GM18867 (cell line): ENCODE results near the gene ZBTB20.
A peak's percentile ranks its signal among the peaks of the same experiment; 100 is the strongest.

Experiments used
- ATAC-seq: cut with Tn5 transposase; IDR thresholded peaks from one replicate; pipeline ENCODE4 v1.9.1; 2021; ENCODE audit warnings: mild to moderate bottlenecking, moderate library complexity; ENCODE audit not compliant: unreplicated experiment

The ZBTB20 gene

DNA sequence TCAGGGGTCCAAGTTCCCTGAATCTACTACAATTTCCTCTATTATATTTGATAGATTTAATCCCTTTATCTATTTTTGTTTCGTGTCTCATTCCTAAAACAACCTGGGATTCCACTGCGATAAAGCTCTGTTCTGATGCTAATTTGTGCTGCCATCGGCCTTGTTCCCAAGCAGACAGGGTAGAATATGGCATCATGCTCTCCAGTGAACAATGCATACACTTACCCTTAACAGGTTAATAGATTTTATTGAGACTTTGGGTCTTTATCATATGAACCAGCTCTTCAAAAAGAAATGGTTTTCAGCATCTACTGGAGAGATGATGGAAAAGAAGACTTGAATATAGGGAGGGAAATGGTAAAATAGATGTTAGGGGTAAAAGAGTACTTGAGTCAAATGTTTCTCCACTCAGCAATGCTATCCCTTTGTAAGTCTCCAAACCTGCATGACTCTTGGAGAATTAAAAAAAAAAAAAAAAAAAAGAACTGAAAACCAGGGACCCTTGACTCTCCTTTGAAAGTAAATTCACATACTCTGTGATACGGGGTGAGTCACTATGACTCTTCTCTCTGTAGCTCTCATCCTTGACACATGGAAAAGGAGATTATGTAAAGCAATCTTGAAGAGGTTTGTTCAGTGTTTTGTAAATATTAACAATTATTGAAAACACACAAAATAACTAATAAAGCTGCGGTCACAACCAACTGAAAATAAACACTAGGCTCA lies 268.8 kb downstream of the ZBTB20 start:
- no peak for ATAC-seq

DNA sequence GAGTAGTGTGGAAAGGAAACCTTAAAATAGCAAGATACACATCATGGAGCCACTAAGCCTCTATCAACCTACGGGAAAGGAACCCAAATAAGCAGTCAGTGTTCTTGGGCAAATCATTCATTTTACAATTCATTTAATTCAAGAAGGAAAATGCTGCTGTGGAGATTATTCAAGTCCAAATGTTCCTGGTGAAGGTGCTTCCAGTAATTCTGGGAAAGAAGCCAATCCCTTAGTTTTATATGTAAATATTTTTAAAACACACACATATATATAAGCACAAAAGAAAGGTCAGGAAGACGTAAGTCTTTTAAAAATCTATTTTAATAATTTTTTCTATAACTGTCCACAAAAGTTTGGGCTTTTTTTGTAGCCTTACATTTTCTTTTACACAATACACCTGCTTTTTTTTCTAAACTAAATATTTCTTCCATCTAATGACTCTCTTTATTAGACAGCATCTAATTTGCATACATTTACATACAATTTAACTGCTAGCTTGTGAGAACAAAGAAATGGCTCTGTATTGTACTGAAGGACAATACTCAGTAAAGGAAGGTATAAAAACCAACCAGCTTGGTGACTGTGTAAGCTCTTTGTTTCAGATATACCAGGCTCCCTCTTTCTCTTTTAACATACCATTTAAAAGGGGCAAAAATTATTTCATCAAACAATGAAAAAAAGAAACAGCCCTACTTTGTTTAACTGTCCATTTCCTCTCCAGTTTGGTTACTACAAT lies 269.5 kb downstream of the ZBTB20 start:
- no peak for ATAC-seq

DNA sequence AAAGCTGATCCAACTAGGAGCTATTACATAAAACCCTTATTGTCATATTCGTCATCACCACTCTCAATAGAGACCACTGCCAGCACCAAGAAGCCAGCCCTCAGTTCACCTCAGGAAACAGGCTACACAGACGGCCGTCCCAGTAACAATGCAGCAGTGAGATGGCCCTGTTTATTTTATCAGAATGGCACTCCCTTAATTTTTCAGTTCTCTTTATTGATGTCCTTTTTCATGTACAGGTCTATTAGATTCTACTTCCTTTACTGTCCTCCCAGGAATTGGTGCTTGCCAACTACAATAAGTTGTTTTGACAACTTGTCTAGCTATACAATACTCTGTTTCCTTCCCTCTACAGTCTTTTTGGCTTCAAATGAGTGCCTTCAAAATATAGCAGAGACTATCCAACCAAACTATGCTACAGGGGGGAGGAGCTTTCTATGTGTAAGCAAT lies 272.5 kb downstream of the ZBTB20 start:
- ATAC-seq: no peak

DNA sequence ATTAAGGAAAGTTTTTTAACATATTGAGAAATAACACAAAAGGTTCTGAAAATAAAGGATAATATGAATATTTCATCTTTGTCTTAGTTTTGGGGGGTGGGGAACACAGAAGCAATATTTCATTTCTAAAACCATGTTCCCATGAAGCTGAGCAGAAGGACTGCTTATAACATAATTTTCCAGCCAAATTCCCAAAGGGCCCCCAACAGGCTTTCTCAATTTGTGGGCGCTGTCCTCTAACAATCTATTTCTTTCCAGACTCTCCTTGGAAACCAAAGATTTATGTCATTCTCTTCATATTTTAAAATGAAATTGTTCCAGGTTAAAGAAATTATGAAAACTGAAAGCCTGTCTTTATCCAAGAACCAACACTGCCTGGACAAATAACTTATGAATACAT lies 273.5 kb downstream of the ZBTB20 start:
- no peak for ATAC-seq

DNA sequence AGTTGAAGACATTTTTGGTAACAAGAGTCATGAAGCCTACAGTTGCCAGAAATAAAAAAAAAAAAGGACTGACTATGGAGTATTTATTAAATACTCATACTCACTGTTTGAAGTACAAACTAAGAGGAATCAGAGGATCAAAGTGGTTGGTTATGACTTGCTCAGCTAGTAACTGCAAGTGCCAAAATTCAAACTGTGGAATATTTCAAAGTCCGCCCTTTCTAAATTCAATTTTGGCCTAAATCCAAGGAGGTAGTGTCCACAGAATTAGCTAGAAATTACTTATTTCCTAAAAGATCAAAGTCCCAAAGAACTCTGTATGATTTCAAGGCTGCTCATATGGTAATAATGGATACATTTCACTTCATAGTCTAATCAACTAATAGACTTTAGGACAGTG lies 274.5 kb downstream of the ZBTB20 start:
- ATAC-seq: no peak

DNA sequence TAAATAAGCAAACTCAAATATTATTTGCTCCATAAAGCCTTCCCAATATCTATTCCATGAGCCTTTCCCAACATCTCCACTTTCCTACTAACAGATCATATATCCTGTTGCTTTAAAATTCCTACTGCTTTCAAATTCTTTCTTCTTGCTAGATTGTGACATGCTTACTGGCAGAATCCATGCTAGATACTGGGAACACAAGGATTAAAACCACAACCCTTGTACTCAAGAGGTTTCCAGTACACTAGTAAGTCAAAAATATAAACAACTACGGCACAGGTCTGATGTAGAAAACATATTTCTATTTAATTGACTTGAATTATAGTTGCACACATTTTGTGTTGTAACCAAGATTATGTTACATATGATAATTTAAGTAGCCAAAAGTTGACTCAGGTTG lies 275.0 kb downstream of the ZBTB20 start:
- ATAC-seq: no peak

DNA sequence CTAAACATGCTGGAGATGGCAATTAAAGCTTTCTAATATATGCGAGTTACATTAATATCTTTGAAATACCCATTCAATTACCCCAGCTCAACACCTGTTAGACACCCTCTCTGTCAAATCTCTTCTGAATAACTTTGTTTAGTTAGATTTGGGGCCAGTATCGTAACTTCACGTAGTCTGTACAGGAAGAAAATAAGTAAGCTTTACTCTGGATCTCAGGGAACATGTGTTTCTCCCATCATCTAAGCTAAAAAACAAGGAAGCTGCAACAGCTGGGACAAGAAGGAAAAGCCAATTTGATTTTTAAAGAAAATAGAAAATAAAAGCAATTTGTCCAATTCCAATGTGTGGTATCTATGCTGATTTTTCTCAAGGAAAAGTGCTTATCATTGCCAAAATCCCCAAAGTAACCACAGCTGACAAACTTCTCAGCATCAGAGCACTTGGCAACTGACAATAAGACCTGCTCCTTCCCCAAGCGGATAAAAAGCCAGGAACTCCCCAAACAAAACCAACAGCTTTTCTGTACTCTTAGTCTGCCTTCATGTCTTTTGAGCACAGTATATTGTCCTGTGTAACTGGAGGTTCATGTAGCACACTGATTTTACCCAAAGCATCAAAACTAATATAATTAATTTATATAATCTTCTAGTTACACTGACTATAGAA lies 279.1 kb downstream of the ZBTB20 start:
- ATAC-seq: no peak

DNA sequence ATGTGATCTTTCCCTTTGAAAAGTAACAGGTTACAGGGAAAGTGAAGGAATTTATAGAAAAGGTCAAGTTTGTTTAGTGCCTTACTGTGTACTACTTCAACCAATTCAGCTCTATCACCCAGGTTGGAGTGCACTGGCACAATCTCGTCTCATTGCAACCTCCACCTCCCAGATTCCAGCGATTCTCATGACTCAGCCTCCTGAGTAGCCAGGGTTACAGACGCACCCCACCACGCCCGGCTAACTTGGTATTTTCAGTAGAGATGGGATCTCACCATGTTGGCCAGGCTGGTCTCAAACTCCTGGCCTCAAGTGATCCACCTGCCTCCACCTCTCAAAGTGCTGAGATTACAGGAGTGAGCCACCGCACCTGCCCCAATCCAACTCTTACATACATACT lies 279.7 kb downstream of the ZBTB20 start:
- no peak for ATAC-seq

DNA sequence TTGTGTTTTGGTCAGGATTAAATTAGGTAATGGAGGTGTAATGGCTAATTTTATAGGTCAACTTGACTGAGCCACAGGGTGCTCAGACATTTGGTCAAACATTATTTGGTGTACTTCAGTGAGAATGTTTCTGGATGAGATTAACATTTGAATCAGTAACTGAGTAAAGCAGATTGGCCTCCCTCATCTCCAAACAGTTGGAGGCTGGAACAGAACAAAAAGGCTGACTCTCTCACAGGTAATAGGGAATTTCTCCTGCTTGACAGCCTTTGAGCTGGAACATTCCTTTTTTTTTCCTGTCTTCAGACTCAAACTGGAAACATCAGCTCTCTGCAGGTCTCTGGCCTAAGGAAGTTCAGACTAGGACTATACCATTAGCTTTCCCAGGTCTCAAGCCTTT lies 280.7 kb downstream of the ZBTB20 start:
- ATAC-seq: no peak

DNA sequence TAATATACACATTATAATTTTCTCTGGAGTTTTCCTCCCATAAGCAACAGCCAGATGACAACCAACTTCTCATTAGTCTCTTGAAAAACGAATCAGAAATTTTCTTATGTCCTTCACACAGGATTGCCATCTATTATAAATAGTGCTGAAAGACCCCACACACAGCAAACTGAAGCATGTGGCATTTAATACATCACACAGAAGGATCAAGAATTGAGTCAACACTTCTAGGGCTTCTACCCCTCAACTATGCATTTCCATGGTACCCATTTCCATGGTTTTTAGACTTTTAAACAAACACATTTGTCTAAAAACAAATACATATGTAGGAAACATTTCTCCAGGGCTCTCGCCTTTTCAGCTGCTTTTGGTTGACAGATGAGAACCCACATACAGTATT lies 282.1 kb downstream of the ZBTB20 start:
- no peak for ATAC-seq

DNA sequence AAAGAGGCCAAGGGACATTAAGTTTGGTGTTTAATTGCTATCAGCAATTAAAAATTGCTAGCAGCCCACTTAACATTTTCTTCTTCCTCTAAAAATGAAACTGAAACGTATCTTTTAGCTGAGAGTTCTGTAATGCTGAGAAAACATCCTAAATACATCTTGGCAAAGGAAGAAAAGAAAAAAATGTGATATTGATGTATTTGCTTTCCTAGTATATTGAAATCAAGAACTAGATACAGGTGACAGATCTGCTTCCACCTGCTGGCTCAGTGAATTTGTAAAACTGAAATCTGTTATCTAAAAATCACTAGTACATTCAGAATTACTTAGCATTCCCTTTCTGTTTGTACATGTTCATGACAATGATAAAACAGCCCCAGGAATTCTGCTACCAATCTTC lies 283.2 kb downstream of the ZBTB20 start:
- ATAC-seq: no peak

DNA sequence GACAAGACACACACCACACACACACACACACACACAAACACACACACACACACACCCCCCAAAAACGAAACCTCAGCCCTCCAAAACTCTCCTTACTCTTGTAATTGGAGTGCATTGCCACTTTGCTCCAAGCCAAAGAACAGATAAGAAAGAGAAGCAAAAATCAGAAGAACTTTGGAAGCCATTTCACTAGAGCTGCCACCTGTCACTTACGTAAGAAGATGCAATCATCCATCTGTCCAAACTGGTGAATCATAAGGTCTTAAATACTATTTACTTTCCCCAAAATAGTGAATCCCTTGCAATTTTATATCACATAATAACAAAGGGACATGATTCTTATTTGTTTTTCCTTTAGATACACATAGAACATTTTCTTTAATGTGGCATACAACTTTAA lies 285.4 kb downstream of the ZBTB20 start:
- ATAC-seq: no peak

DNA sequence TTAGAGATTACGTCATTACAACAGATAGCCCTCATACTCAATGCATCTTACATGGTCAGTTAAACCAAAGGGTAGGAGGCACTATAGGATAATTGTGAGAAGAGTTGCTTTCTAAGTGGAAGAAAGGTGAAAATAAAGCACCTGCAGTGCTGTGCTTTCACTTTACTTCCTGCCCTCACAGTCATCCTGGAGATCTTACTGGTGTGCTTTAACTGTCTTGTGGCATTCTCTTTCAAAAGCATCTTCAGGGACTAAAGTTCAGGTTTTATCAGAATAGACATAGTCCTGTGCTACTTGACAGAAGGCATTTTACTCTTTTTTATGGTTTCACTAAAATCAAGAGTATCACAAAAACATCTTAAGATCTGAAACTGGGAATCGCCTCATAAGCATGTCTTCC lies 286.6 kb downstream of the ZBTB20 start:
- ATAC-seq: no peak

DNA sequence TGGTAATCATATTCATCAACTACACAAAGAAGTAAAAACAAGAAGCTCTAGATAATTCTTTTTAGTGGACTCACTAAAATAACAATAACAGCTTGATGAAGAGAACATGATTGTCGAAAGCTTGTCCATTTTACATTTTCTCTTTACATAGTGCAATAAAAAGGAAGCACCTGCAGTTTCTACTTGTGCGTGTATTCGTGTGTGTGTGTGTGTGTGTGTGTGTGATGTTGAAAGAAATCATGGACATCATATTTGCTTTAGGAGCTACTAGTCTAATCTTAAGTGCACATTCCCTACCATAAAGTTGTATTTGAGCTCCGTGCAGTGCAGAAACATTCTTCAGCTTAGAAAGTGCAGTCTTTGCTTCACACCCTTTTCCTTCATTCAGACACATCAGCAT lies 288.8 kb downstream of the ZBTB20 start:
- no peak for ATAC-seq

DNA sequence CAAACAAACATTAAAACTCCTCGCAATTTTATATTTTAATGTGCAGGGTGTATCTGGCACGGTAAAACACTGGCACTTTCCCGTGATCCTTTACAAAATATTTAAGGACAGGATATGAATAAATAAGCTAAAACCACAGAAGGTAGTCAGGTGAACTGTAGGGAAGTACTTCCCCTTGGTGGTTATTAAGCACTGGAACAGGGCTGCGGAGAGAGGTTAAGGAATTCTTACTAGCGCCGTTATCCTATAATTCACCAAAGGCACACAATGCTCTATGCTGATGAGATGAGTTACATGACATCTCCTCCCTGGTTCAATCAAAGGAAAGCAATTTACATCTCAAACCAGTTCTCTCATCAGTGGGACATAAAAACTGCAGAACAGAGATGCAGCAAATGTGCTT lies 289.8 kb downstream of the ZBTB20 start:
- no peak for ATAC-seq

DNA sequence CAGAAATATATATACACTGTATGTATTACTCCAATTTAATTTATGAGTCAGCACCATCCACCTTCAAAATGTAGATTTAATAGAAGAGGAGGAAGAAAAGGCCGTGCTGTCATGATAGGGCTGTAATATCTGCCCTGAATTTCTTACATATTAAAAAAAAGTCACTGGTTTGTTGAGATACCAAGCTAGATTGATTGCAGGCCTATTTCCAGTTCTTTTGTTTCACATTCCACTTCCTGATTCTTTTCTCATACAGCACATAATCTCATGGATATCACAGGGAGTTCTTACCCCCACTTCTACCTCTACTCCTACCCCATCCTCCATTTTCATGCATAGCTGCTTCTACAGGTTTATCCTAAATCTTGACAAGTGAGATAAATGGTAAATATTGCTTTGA lies 290.3 kb downstream of the ZBTB20 start:
- ATAC-seq: no peak

DNA sequence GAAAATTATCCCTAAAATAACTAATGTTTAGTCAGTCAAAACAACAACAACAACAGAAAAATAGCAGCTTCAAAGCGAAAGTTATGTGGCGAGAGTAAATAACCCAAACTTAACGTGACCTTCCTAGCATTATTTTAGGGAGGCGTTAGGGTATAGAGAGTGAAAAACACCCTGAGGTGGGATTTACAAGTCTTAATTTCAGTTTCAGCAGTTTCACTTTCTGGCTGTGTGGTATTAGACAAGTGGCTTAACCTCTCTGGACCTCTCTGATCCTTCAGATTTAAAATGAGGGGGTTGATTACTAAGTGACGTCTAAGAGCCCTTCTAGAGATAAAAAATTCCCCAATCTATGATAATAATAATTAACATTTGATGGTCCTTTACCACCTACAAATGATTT lies 291.2 kb downstream of the ZBTB20 start:
- peak; percentile 79 for ATAC-seq

DNA sequence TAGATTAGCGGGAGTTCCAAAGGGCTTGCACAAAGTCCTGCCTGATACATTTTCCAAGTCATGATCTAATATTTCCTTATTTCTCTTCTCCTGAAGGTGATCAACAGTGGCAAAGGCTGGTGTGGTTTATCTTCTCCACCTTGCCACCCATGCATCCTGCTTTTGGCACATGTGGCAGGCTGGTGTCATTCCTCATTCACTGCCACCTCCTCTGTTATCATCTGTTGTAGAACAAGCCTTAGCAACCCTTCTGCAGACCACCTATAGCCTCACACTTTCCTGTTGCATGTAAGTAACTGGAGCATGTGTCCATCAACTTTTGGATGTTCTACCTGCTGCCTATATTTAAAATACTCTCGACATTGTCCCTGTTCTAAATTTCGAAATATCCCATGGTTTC lies 294.1 kb downstream of the ZBTB20 start:
- ATAC-seq: no peak

DNA sequence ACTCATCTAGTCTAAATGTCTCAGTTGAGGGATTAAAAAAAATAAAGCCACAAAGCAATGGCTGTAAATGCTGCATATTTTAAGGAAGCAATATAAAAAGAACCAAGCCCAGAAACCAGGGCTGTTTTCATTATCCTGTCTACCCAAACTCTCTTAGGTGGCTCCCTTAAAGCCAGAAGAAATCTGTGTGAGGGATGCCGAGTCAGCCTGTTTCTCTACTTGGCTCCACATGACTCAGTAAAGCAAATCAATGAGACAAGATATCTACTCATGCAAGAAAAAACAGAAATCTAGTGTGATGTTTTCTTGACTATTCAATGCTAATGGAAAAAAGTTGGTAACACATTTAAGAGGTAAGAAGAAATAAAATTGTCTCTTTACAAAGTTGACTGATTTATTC lies 296.2 kb downstream of the ZBTB20 start:
- ATAC-seq: no peak

DNA sequence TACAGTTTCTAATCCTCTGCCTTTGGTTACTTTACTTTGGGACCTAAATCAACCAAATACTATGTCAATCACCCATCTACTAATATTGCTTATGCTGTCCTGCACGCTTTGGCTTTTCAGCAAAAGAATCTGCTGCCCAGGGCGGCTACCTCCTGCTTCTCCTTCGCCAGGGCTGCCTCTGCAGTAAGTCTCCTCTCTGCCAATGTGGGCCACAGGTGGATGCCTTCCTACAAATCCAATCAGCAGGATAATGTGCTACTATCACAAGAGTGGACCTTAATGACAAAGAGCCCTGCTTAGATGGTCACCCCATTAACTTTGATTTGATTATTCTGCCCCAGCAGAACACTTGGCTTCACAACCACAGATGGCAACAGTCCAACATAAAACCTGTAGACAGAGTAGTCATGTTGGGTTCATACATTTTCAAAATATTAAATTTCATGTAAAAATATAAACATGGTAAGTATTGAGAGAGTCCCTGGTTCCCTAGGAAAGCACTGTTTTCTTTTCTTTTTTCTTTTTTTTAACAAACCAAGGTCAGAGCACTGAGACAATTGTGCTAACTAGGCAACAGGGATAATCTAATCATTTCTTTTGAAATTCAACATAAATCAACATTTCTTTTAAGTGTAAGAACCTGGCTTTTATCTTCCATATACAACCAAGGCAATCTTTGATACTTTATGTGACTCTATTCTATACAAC lies 298.3 kb downstream of the ZBTB20 start:
- no peak for ATAC-seq

DNA sequence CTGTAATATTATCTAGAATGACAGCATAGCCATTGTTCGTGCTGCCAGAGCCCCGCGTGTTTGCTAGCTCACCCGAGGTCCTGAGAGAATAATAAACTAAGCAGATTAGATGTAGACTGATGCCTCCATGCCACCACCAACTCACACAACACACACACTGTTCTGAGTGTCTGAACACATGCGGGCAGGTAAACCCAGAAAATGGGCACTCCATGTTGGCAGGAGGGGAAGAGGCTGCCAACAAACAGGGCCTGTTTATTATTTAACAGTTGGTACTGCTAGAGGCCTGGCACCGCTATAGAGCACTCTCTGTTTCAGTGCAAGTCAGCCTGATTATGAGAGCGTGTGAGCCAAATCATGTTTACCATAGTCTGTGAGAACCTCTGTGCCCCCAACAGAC lies 299.0 kb downstream of the ZBTB20 start:
- ATAC-seq: no peak
